ENCODE measurements around the gene PDZD2. TPM values are rescaled to one million over a fixed set of nuclear protein-coding genes. Genes with fewer than 3 reads are reported as not detected.

Gene PDZD2
- total and polyA plus RNA-seq, 7 donors, result 1.2 to 11.7 (median 7.1) TPM

- WGBS, 2 donors, result 87 to 89% methylated on average over 3 of the region's 3 CpGs
- H3K4me3 ChIP-seq, result no peak overlapping the region
- intact Hi-C loops (cut with DNase I), result no loop called here
- TF ChIP-seq POLR2A (IDR thresholded peaks at IDR 0.05) (no peak), EP300 (IDR thresholded peaks at IDR 0.05) (no peak), POLR2AphosphoS5 (IDR thresholded peaks at IDR 0.05) (no peak), CTCF (IDR thresholded peaks at IDR 0.05) (no peak)
- peak overlapping the region in 2 of 4 donors; percentile 57 to 63 for H3K27ac ChIP-seq
- peaks cover 6 to 38% (median 15%) of the 10 kb centered on the region in 4 donors for H3K36me3 ChIP-seq
- H3K9me3 ChIP-seq, result no peaks in the 10 kb centered on the region
- no peak for DNase-seq
- H3K27me3 ChIP-seq, result no peaks in the 10 kb centered on the region
- H3K4me1 ChIP-seq, result peaks cover 0 to 75% (median 51%) of the 10 kb centered on the region in 4 donors
These were observed 491.9 kb downstream of the PDZD2 start for GRCh38 chr5:32130865-32131264.

- no peaks in the 10 kb centered on the region for H3K27me3 ChIP-seq
- H3K9me3 ChIP-seq, result no peaks in the 10 kb centered on the region
- H3K27ac ChIP-seq, result no peak overlapping the region
- no peak for DNase-seq
- H3K4me1 ChIP-seq, result peaks cover 0 to 75% (median 52%) of the 10 kb centered on the region in 4 donors
- H3K36me3 ChIP-seq, result peaks cover 6 to 31% (median 14%) of the 10 kb centered on the region in 4 donors
- intact Hi-C loops (cut with DNase I), result no loop called here
- TF ChIP-seq POLR2AphosphoS5 (IDR thresholded peaks at IDR 0.05) (no peak), CTCF (IDR thresholded peaks at IDR 0.05) (no peak), POLR2A (IDR thresholded peaks at IDR 0.05) (no peak), EP300 (IDR thresholded peaks at IDR 0.05) (no peak)
- no peak overlapping the region for H3K4me3 ChIP-seq
- WGBS, 2 donors, result 93 to 96% methylated on average over 1 of the region's 1 CpG
These were observed 492.7 kb downstream of the PDZD2 start for GRCh38 chr5:32131604-32132003.

- Histone ChIP-seq H3K27me3 (no peaks in the 10 kb centered on the region), H3K4me1 (peaks cover 0 to 69% (median 50%) of the 10 kb centered on the region in 4 donors), H3K9me3 (no peaks in the 10 kb centered on the region), H3K27ac (no peak overlapping the region), H3K4me3 (no peak overlapping the region), H3K36me3 (peaks cover 6 to 30% (median 17%) of the 10 kb centered on the region in 4 donors)
- TF ChIP-seq POLR2A (IDR thresholded peaks at IDR 0.05) (no peak), POLR2AphosphoS5 (IDR thresholded peaks at IDR 0.05) (no peak), CTCF (IDR thresholded peaks at IDR 0.05) (no peak), EP300 (IDR thresholded peaks at IDR 0.05) (no peak)
- intact Hi-C loops (cut with DNase I), result no loop called here
- no peak for DNase-seq
These were observed 493.8 kb downstream of the PDZD2 start for GRCh38 chr5:32132757-32133156.

- H3K27me3 ChIP-seq, result no peaks in the 10 kb centered on the region
- DNase-seq, result no peak
- H3K4me3 ChIP-seq, result no peak overlapping the region
- TF ChIP-seq POLR2AphosphoS5 (IDR thresholded peaks at IDR 0.05) (no peak), POLR2A (IDR thresholded peaks at IDR 0.05) (no peak), EP300 (IDR thresholded peaks at IDR 0.05) (no peak), CTCF (IDR thresholded peaks at IDR 0.05) (no peak)
- peaks cover 6 to 30% (median 17%) of the 10 kb centered on the region in 4 donors for H3K36me3 ChIP-seq
- H3K27ac ChIP-seq, result no peak overlapping the region
- intact Hi-C loops (cut with DNase I), result no loop called here
- H3K9me3 ChIP-seq, result no peaks in the 10 kb centered on the region
- WGBS, 2 donors, result 97 to 98% methylated on average over 1 of the region's 1 CpG
- H3K4me1 ChIP-seq, result peaks cover 0 to 59% (median 28%) of the 10 kb centered on the region in 4 donors
These were observed 496.2 kb downstream of the PDZD2 start for GRCh38 chr5:32135086-32135485.

- Histone ChIP-seq H3K4me3 (no peak overlapping the region), H3K27ac (no peak overlapping the region), H3K27me3 (no peaks in the 10 kb centered on the region), H3K4me1 (peaks cover 0 to 46% (median 17%) of the 10 kb centered on the region in 4 donors), H3K36me3 (peaks cover 6 to 41% (median 17%) of the 10 kb centered on the region in 4 donors), H3K9me3 (no peaks in the 10 kb centered on the region)
- DNase-seq, result no peak
- TF ChIP-seq CTCF (IDR thresholded peaks at IDR 0.05), result no peak
- TF ChIP-seq POLR2AphosphoS5 (IDR thresholded peaks at IDR 0.05), result no peak
- intact Hi-C loops (cut with DNase I), result no loop called here
- 75 to 78% methylated on average over 7 of the region's 7 CpGs for WGBS, 2 donors
These were observed 497.4 kb downstream of the PDZD2 start for GRCh38 chr5:32136342-32136741.

All from sigmoid colon (tissue), 7 donors.